Kidney capillary endothelial cell (primary cell): ENCODE results near the gene SECTM1.
"Not testable (repeated sequence)": the region's sequence is repeated elsewhere in the genome, so short reads cannot be mapped to it uniquely, and the experiment has no call there.

ENCODE experiments used
- DNase-seq: peaks from one replicate; pipeline ENCODE4 v3.0.0-alpha.2; 2018; ENCODE audit warnings: low spot score

The SECTM1 gene

GRCh38 chr17:82333279-82334171, at the start of gene SECTM1:
Gene SECTM1 (minus strand): TSS chr17:82333766. CDS start chr17:82327240, 6,526 bp downstream.
- DNase-seq, result no peak

DNA sequence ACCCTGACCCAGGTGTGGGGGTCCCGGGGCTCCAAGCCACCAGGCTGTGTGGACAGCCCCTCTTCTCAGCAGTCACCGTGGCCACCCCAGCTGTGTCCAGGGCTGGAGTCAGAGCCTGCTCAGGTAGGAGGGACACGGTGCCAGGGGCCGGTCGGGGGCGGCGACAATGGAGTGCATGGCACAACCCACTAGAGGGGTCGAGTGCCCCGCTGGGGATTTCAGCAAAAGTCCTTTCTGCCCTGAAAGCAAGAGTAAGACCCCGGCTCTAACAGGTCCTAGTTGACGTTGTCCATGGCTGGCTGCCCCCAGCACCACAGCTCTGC, 49.3 kb upstream of the SECTM1 start:
- no peak for DNase-seq

DNA sequence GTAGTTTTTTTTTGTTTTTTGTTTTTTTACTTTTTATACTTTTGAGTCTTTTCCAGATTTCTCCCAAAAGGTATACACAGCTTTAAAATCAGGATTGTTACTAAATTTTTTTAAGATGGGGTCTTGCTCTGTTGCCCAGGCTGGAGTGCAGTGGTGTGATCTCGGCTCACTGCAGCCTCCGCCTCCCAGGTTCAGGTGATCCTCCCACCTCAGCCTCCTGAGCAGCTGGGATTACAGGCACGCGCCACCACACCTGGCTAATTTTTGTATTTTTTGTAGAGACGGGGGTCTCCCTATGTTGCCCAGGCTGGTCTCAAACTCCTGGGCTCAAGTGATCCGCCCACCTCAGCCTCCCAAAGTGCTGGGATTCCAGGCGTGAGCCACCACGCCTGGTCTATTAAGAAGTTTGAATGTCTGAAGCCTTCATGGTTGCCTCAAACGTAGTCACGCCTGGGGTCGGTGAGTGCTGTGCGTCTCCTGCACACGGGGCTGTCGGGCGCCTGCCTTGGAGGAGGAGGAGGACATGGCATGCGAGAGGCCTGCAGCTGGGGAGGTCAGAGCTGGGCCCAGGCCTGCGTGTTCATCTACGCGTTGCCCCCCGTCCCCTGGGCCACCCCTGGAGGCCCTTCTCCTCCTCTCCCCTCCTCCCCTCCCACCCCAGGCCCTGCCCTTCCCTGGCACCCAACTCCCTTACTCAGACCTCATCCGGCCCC, 48.8 kb upstream of the SECTM1 start:
- not testable (repeated sequence) for DNase-seq

DNA sequence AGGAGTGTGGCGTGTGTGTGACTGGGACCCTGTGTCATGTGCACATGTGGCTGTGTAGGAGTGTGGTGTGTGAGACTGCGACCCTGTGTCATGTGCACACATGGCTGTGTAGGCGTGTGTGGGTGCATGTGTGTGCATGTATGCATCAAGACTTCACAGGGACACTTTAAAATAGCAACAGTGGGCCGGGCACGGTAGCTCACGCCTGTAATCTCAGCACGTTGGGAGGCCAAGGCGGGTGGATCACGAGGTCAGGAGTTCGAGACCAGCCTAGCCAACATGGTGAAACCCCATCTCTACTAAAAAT, 48.1 kb upstream of the SECTM1 start:
- not testable (repeated sequence) for DNase-seq

GRCh38 chr17:82380860-82381702, 47.5 kb upstream of the SECTM1 start:
- no peak for DNase-seq

- DNase-seq, result no peak
Measured at GRCh38 chr17:82378741-82379021, 45.1 kb upstream of the SECTM1 start.

DNA sequence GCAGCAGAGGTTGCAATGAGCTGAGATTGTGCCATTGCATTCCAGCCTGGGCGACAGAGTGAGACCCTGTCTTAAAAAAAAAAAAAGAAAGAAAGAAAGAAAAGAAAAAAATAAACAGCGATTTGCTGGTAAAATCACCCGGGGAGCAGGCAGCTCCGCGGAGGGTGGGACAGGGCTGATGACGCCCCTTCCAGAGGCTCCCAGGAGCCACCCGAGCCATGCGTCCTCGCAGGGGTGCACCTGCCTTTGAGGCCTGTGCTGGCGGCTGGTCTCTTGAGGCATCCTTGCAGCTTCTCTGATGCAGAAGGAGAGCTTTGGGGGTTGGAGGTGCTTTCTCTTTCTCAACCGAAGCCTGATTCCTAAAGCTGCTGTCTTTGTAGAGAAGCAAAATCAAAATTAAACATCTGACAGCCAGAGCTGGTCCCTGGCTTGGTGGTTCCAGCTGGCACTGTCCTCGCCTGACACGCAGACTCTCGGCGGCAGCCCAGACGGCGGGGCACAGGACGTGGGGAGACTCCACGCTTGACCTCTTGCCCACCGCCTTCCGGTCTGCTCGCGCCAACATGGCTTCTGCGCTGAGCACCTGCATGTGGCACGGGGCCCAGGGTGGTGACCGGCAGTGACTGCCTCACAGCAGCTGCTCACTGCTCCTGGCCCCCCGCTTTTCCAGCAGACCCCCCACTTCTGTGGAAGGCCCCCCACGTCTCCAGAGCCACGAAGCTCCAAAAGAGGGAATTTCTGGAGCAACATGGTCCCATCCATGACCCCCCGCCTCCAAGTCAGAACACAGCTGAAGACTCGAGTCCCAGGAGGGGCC, 44.6 kb upstream of the SECTM1 start:
- DNase-seq, result no peak

- not testable (repeated sequence) for DNase-seq
Measured at GRCh38 chr17:82377294-82377693, 43.7 kb upstream of the SECTM1 start.

- DNase-seq, result no peak
Measured at GRCh38 chr17:82376042-82376730, 42.6 kb upstream of the SECTM1 start.

DNA sequence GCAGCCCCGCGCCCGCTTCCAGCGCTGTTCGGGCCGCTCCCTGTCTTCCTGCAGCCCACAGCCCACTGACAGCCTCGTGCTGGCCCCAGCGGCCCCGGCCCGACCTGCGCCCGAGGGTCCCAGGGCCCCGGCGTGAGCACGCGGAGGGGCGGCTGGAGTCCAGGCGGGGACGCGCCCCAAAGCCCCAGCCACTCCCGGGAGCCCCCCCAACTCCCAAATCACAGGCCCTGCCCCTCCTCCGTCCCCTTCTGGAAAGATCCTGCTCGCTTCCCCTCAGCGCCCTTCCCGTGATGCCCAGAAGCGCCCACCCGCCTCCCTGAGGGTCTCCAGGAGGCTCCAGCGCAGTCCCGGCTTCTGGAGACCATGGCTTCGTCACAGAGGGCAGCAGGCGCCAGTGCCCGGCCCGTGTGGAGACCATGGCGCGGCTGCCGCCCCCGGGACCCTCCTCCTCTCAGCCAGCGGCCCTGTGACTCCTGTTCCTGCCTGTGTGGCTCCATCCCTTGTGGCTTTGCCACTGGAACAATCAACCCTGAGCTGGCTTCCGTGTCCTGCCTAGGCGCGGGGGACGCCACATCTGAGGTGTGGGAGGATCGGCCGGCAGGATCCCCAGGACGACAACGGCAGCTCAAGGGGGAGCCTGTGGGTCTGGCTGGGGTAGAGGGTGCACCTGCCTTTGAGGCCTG, 41.9 kb upstream of the SECTM1 start:
- DNase-seq, result no peak

- DNase-seq, result no peak
Measured at GRCh38 chr17:82374626-82375331, 41.2 kb upstream of the SECTM1 start.

DNA sequence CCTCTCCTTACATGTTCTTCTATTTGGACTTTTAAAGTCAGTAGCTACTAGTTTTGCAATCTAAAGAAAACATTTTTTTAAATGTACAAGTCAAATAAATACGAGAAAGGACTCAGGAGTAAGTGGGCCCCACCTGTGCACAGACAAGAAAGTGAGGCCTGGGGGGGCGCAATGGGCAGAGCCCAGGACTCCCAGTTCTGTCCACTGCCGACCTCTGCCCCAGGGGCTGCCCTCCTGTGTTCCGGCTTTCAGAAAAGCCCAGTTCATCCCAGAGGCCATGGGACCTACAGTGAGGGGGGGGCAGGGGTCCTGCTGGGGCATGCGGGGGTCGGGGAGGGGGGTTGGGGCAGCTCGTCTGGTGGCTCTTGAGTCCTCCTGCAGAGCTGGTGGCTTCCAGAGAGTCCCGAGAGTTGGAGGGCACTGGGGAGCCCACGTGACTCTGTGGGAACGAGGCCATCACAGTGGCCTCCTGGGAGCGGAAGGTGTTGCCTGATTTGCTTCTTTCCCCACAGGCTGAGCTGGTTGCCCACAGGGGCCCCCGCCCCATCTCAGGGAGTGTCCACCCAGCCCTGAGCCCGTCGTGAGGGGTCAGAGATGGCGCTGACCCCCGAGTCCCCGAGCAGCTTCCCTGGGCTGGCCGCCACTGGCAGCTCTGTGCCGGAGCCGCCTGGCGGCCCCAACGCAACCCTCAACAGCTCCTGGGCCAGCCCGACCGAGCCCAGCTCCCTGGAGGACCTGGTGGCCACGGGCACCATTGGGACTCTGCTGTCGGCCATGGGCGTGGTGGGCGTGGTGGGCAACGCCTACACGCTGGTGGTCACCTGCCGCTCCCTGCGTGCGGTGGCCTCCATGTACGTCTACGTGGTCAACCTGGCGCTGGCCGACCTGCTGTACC, 40.4 kb upstream of the SECTM1 start:
- no peak for DNase-seq

DNA sequence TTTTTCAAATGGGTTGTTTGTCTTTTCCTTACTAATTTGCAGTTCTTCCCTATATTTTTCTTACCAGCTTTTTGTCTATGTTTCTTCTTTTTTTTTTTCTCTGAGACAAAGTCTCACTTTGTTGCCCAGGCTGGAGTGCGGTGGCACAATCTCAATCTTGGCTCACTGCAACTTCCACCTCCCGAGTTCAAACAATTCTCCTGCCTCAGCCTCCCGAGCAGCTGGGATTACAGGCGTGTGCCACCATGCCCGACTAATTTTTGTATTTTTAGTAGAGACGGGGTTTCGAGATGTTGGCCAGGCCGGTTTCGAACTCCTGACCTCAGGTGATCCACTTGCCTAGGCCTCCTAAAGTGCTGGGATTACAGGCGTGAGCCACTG, 39.5 kb upstream of the SECTM1 start:
- not testable (repeated sequence) for DNase-seq

DNA sequence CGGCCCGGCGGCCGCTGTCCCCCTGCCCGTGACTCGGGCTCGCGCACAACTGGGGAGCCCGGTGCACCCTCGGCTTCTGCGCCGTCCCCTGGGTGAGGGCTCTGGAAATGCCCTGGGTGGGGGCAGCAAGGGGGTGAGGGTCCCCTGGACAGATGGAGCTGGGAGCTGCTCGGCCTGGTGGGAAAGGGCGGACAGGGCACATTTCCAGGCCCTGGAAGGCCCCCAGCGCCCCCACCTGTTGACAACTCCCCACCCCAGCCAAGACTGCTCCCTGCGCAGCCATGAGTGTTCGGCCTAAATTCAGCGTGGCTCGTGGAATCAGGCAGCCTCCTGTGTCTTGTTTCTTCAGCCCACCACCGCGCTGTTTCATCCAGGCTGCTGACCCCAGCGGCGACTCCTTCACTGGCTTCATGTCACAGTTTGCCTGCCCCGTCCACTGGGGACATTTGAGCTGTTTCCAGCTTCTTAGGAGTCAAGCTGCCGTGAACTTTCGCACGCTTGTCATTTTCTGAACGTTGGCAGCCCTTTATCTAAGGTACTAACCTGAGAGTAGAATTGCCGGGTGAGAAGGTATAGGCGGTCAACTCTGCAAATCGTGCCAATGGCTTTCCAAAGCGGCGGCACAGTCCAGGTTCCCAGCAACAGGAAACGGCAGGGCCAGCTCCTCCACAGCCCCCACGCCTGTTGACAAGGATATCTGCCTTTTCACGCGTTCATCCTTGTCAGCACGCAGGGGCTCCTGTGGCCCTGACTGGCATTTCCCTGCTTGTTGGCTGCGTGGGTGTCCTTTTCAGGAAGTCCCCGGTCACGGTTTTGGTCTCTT, 38.9 kb upstream of the SECTM1 start:
- no peak for DNase-seq

- no peak for DNase-seq
Measured at GRCh38 chr17:82371333-82372248, 38.0 kb upstream of the SECTM1 start, which contains the start of gene UTS2R. Gene UTS2R (plus strand): TSS chr17:82371765. CDS start chr17:82374325, 2,560 bp downstream.

GRCh38 chr17:82370471-82371332, 37.1 kb upstream of the SECTM1 start:
- DNase-seq, result no peak
